Measurements from ENCODE around the gene LASP1. TPM values are rescaled to one million over a fixed set of nuclear protein-coding genes. Genes with fewer than 3 reads are reported as not detected.

Gene LASP1
- total RNA-seq, 2 experiments from 2014 or later, result 48.6 to 110 TPM

DNA sequence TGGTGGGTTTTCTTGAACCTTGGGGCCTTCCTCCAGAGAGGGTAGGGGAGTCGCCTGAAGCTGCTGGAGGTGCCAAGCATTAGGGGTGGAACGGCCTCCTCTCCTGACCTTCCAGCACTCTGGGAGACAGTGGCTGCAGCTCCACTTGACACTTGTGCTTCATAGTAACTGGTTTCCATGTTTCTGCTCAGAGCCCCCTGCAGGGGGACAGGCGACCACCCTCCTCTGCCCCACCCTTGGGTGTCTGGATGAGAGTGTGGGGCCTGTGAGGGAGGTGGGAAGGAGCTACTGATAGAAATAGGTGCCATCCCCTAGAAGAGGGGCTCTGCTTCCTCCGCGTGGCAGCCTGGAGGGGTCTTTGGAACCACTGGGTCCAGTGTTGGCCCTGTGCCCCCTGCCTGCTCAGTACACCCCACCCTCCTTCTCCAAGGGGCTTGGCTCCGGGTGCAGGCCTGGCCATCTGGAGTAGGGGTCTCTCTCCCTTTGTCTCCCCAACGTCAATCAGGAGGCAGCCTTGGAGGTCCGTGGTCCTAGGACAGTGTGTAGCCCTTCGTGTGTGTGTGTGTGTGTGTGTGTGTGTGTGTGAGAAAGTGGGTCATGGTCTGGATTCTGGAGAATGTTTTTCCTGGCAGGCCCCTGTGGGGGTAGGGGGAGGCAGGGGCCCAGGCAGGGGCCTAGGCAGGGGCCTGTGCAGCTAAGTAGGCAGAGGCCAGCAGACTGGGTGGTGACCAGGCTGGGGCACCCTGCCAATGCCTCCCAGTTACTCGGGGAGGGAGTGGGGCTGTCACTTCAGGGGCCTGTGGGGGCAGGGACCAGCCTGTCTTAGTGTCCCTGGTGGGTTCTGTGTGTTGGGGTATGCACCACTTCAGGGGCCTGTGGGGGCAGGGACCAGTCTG is 4.9 kb downstream of the LASP1 start:
- Histone ChIP-seq H3K27ac (ENCODE audit: low read depth, low read length, poor library complexity, severe bottlenecking) (peak overlapping the region; percentile 32), H3K36me3 (ENCODE audit: insufficient read depth, low read length) (peaks cover 46% of the 10 kb centered on the region), H2AFZ (ENCODE audit: low read length) (no peak overlapping the region), H3K4me3 (ENCODE audit: low read depth, low read length, poor library complexity, severe bottlenecking) (peak overlapping the region; percentile 5), H3K4me2 (ENCODE audit: low read length) (peak overlapping the region; percentile 53), H3K9me3 (ENCODE audit: low read length) (no peaks in the 10 kb centered on the region), H3K79me2 (ENCODE audit: insufficient read depth, low read depth, low read length) (peaks cover 87% of the 10 kb centered on the region), H3K4me1 (ENCODE audit: insufficient read depth, low read length, poor library complexity, severe bottlenecking) (peaks cover 80% of the 10 kb centered on the region), H3K9me2 (ENCODE audit: insufficient read depth, low read length) (no peaks in the 10 kb centered on the region), H4K20me1 (ENCODE audit: insufficient read depth, low read length) (peaks cover 16% of the 10 kb centered on the region; the same call in 1 of the 2 replicates)
- ChIA-PET CTCF (ENCODE audit: unreplicated experiment) (no interaction called here), POLR2A (no interaction called here)
- intact Hi-C loops (cut with micrococcal nuclease; ENCODE audit: unreplicated experiment), result loop anchor here (10.0 kb wide), 1 partner anchor 60 kb away; no protein-coding TSS in a partner anchor
- DNase-seq (ENCODE audit: low spot score), result no peak
- no peak for TF ChIP-seq EZH2phosphoT487 (IDR thresholded peaks at IDR 0.05; ENCODE audit: borderline replicate concordance, low read depth, low read length)
- TF ChIP-seq, protein P1, sequence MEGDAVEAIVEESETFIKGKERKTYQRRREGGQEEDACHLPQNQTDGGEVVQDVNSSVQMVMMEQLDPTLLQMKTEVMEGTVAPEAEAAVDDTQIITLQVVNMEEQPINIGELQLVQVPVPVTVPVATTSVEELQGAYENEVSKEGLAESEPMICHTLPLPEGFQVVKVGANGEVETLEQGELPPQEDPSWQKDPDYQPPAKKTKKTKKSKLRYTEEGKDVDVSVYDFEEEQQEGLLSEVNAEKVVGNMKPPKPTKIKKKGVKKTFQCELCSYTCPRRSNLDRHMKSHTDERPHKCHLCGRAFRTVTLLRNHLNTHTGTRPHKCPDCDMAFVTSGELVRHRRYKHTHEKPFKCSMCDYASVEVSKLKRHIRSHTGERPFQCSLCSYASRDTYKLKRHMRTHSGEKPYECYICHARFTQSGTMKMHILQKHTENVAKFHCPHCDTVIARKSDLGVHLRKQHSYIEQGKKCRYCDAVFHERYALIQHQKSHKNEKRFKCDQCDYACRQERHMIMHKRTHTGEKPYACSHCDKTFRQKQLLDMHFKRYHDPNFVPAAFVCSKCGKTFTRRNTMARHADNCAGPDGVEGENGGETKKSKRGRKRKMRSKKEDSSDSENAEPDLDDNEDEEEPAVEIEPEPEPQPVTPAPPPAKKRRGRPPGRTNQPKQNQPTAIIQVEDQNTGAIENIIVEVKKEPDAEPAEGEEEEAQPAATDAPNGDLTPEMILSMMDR (conservative IDR thresholded peaks at IDR 0.05; ENCODE audit: low read length), result no peak
- BruUV-seq (replicated peaks), result no TSS peak

DNA sequence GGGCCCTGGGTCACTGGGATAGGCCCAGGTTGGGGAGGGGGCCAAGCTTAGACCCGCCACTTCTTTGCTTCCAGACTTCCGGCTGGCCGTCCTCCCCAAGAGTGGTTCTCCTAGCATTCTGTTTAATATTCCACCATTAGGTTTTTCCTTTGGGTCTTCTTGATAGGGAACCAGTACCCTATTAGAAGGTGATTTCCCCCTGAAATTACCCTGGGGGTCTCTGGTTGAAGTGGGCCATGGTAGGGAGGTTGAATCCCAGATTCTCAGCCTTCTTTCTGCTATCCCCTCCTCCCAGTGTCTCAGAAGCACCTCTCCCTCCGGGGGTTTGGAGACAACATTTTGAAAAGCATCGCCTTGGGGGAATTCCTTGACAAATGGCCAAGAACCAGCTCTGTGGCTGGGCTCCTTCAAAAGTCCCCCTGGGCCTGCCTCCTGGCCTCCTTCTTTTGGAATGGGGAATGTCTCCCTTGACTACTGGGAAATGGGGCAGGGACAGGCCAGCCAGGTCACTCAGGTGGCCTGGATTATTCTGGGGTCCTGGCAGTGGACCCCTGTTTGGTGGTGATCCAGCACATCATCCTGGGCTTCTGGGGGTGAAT is 5.7 kb downstream of the LASP1 start:
- TF ChIP-seq EZH2phosphoT487 (IDR thresholded peaks at IDR 0.05; ENCODE audit: borderline replicate concordance, low read depth, low read length), result no peak
- Histone ChIP-seq H3K9me2 (ENCODE audit: insufficient read depth, low read length) (no peaks in the 10 kb centered on the region), H3K4me2 (ENCODE audit: low read length) (peak overlapping the region; percentile 53), H3K9me3 (ENCODE audit: low read length) (no peaks in the 10 kb centered on the region), H4K20me1 (ENCODE audit: insufficient read depth, low read length) (peaks cover 16% of the 10 kb centered on the region; the same call in 1 of the 2 replicates), H3K4me1 (ENCODE audit: insufficient read depth, low read length, poor library complexity, severe bottlenecking) (peaks cover 88% of the 10 kb centered on the region), H3K79me2 (ENCODE audit: insufficient read depth, low read depth, low read length) (peaks cover 90% of the 10 kb centered on the region), H3K4me3 (ENCODE audit: low read depth, low read length, poor library complexity, severe bottlenecking) (peak overlapping the region; percentile 5), H3K36me3 (ENCODE audit: insufficient read depth, low read length) (peaks cover 54% of the 10 kb centered on the region), H2AFZ (ENCODE audit: low read length) (no peak overlapping the region), H3K27ac (ENCODE audit: low read depth, low read length, poor library complexity, severe bottlenecking) (peak overlapping the region; percentile 32)
- BruUV-seq (replicated peaks), result no TSS peak
- no peak for DNase-seq (ENCODE audit: low spot score)
- intact Hi-C loops (cut with micrococcal nuclease; ENCODE audit: unreplicated experiment), result loop anchor here (10.0 kb wide), 1 partner anchor 59 kb away; no protein-coding TSS in a partner anchor
- POLR2A ChIA-PET, result no interaction called here
- CTCF ChIA-PET (ENCODE audit: unreplicated experiment), result no interaction called here

DNA sequence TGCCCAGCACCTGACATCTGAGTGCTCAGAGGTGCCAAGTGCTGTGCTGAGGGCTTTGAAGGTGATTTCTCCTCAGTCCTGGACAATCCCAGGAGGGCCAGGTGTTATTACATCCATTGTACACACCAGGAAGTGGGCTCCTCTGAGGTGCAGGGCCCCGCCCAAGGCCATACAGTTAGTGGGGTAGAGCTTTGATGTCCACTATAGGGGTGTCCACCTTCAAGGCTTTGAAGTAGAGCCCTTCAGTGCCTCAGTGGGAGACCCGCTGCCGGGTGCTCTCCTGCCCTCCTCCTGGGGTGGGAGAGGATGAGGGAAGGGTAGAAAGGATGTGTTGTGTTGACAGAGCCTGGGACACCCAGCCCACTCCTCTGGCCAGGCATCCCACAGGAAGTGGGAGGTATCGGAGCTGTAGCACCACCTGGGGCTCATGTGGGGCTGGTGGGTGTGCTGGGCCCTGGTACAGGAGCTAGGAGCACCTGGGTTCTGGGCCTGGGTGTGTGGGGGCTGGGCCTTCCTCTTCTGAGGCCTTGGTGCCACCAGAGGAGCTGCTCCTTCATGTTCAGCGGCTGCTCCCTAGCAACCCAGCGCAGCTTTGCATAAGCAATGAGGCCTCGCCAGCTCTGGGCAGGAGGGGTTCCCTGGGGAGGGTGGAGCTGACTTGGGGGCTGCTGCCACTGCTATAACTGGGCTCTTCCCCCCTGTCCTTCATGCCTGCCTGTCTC is 7.4 kb downstream of the LASP1 start:
- Histone ChIP-seq H2AFZ (ENCODE audit: low read length) (no peak overlapping the region), H3K4me3 (ENCODE audit: low read depth, low read length, poor library complexity, severe bottlenecking) (peak overlapping the region; percentile 57), H3K9me2 (ENCODE audit: insufficient read depth, low read length) (no peaks in the 10 kb centered on the region), H4K20me1 (ENCODE audit: insufficient read depth, low read length) (peaks cover 9% of the 10 kb centered on the region; the same call in 1 of the 2 replicates), H3K27ac (ENCODE audit: low read depth, low read length, poor library complexity, severe bottlenecking) (peak overlapping the region; percentile 81), H3K4me2 (ENCODE audit: low read length) (peak overlapping the region; percentile 88), H3K4me1 (ENCODE audit: insufficient read depth, low read length, poor library complexity, severe bottlenecking) (peaks cover 92% of the 10 kb centered on the region), H3K79me2 (ENCODE audit: insufficient read depth, low read depth, low read length) (peaks cover 89% of the 10 kb centered on the region), H3K36me3 (ENCODE audit: insufficient read depth, low read length) (peaks cover 57% of the 10 kb centered on the region), H3K9me3 (ENCODE audit: low read length) (no peaks in the 10 kb centered on the region)
- ChIA-PET CTCF (ENCODE audit: unreplicated experiment) (interaction anchor here (0.6 to 1.1 kb wide), 2 partner anchors 8 to 146 kb away, joined by 3 to 4 read pairs; partner anchors contain the start of gene LASP1), POLR2A (interaction anchor here (0.5 to 1.4 kb wide), 5 partner anchors 8 to 180 kb away, joined by 3 to 6 read pairs (median 5); no protein-coding TSS in a partner anchor)
- intact Hi-C loops (cut with micrococcal nuclease; ENCODE audit: unreplicated experiment), result loop anchor here (10.0 kb wide), 1 partner anchor 58 kb away; no protein-coding TSS in a partner anchor
- TF ChIP-seq, protein P1 (conservative IDR thresholded peaks at IDR 0.05; ENCODE audit: low read length), result peak; percentile 48; the same call in 1 of the 2 replicates
- TF ChIP-seq EZH2phosphoT487 (IDR thresholded peaks at IDR 0.05; ENCODE audit: borderline replicate concordance, low read depth, low read length), result no peak
- peak; percentile 93 for DNase-seq (ENCODE audit: low spot score)
- BruUV-seq (replicated peaks), result no TSS peak
